Measurements from ENCODE around the gene ADSS2.

ADSS2 gene

GRCh38 chr1:244431166-244431565, 20.5 kb downstream of the ADSS2 start:
- TF ChIP-seq REST (IDR thresholded peaks at IDR 0.05; ENCODE audit: insufficient replicate concordance, low read depth) (no peak), CTCF (IDR thresholded peaks at IDR 0.05; ENCODE audit: insufficient read depth, low read length) (no peak), POLR2AphosphoS5 (IDR thresholded peaks at IDR 0.05; ENCODE audit: low read depth) (no peak), SPI1 (IDR thresholded peaks at IDR 0.05; ENCODE audit: borderline replicate concordance, low read depth) (no peak), GABPA (IDR thresholded peaks at IDR 0.05; ENCODE audit: low read depth) (no peak)
- H3K27ac ChIP-seq (replicated peaks) = no peak overlapping the region
- no peak overlapping the region for H3K4me3 ChIP-seq (replicated peaks; ENCODE audit: insufficient read depth, low read length)
- H3K27me3 ChIP-seq (ENCODE audit: insufficient read depth, poor library complexity, severe bottlenecking) = no peaks in the 10 kb centered on the region
- DNase-seq (ENCODE audit: low read depth in 1 of 2, low spot score in 1 of 2) = no peak

GRCh38 chr1:244429818-244430217, 21.9 kb downstream of the ADSS2 start:
- Histone ChIP-seq H3K27me3 (ENCODE audit: insufficient read depth, poor library complexity, severe bottlenecking) (no peaks in the 10 kb centered on the region), H3K4me3 (replicated peaks; ENCODE audit: insufficient read depth, low read length) (no peak overlapping the region), H3K27ac (replicated peaks) (no peak overlapping the region)
- TF ChIP-seq CTCF (IDR thresholded peaks at IDR 0.05; ENCODE audit: insufficient read depth, low read length) (no peak), REST (IDR thresholded peaks at IDR 0.05; ENCODE audit: insufficient replicate concordance, low read depth) (no peak), SPI1 (IDR thresholded peaks at IDR 0.05; ENCODE audit: borderline replicate concordance, low read depth) (no peak), POLR2AphosphoS5 (IDR thresholded peaks at IDR 0.05; ENCODE audit: low read depth) (no peak), GABPA (IDR thresholded peaks at IDR 0.05; ENCODE audit: low read depth) (no peak)
- DNase-seq (ENCODE audit: low read depth in 1 of 2, low spot score in 1 of 2) = no peak

- Histone ChIP-seq H3K27ac (replicated peaks) (no peak overlapping the region), H3K27me3 (ENCODE audit: insufficient read depth, poor library complexity, severe bottlenecking) (no peaks in the 10 kb centered on the region)
Observed at GRCh38 chr1:244427647-244428046, 24.1 kb downstream of the ADSS2 start.

More at GRCh38 chr1:244427647-244428046, 24.1 kb downstream of the ADSS2 start:
- no peak for TF ChIP-seq CTCF (IDR thresholded peaks at IDR 0.05; ENCODE audit: insufficient read depth, low read length)
- TF ChIP-seq GABPA (IDR thresholded peaks at IDR 0.05; ENCODE audit: low read depth) = no peak
- no peak for TF ChIP-seq POLR2AphosphoS5 (IDR thresholded peaks at IDR 0.05; ENCODE audit: low read depth)
- no peak for TF ChIP-seq SPI1 (IDR thresholded peaks at IDR 0.05; ENCODE audit: borderline replicate concordance, low read depth)
- TF ChIP-seq REST (IDR thresholded peaks at IDR 0.05; ENCODE audit: insufficient replicate concordance, low read depth) = no peak
- no peak overlapping the region for H3K4me3 ChIP-seq (replicated peaks; ENCODE audit: insufficient read depth, low read length)
- no peak for DNase-seq (ENCODE audit: low read depth in 1 of 2, low spot score in 1 of 2)
